NT2/D1 (cell line): ENCODE data around the gene PIK3C2G.
"Not testable (repeated sequence)": the region's sequence is repeated elsewhere in the genome, so short reads cannot be mapped to it uniquely, and the experiment has no call there.

Experiments used
- DNase-seq: peaks from one replicate; pipeline ENCODE4 v3.0.0-alpha.2; 2011; ENCODE audit warnings: low read depth, low spot score
- H3K27me3 ChIP-seq: 2 replicates; pipeline ENCODE4 v1.6.0; 2011; ENCODE audit warnings: mild to moderate bottlenecking; ENCODE audit not compliant: insufficient read length, insufficient read depth
- H3K36me3 ChIP-seq: 2 replicates; pipeline ENCODE4 v1.6.1; 2011; ENCODE audit warnings: mild to moderate bottlenecking, low read length, mixed read lengths; ENCODE audit not compliant: insufficient read depth, insufficient read length
- H3K4me1 ChIP-seq: 2 replicates; pipeline ENCODE4 v1.5.1; 2011; ENCODE audit not compliant: insufficient read depth, insufficient read length
- H3K4me3 ChIP-seq: 2 replicates; pipeline ENCODE4 v1.5.1; 2011; ENCODE audit warnings: low read depth; ENCODE audit not compliant: insufficient read length
- H3K9ac ChIP-seq: 2 replicates; pipeline ENCODE4 v1.6.0; 2011; ENCODE audit warnings: low read depth; ENCODE audit not compliant: insufficient read length
- H3K9me3 ChIP-seq: 2 replicates; pipeline ENCODE4 v1.5.1; 2011; ENCODE audit warnings: mild to moderate bottlenecking, low read length; ENCODE audit not compliant: insufficient read depth
- SUZ12 ChIP-seq: IDR thresholded peaks from 2 replicates; pipeline ENCODE4 v1.6.1; 2011; ENCODE audit not compliant: insufficient read length, insufficient read depth; ENCODE audit errors: extremely low read depth
- YY1 ChIP-seq: IDR thresholded peaks from 2 replicates; pipeline ENCODE4 v1.6.1; 2011; ENCODE audit not compliant: insufficient read length, insufficient read depth
- ZNF274 ChIP-seq: IDR thresholded peaks from 2 replicates; pipeline ENCODE4 v1.6.1; 2011; ENCODE audit warnings: mild to moderate bottlenecking, low read depth, low read length

The PIK3C2G gene

GRCh38 chr12:18676141-18676540, 414.8 kb downstream of the PIK3C2G start:
- H3K9me3 ChIP-seq: no peaks in the 10 kb centered on the region
- H3K36me3 ChIP-seq: no peaks in the 10 kb centered on the region
- no peaks in the 10 kb centered on the region for H3K27me3 ChIP-seq
- H3K9ac ChIP-seq: no peak overlapping the region
- no peak for DNase-seq
- no peak overlapping the region for H3K4me3 ChIP-seq
- H3K4me1 ChIP-seq: no peaks in the 10 kb centered on the region
- TF ChIP-seq SUZ12 (no peak), YY1 (no peak), ZNF274 (no peak)

DNA sequence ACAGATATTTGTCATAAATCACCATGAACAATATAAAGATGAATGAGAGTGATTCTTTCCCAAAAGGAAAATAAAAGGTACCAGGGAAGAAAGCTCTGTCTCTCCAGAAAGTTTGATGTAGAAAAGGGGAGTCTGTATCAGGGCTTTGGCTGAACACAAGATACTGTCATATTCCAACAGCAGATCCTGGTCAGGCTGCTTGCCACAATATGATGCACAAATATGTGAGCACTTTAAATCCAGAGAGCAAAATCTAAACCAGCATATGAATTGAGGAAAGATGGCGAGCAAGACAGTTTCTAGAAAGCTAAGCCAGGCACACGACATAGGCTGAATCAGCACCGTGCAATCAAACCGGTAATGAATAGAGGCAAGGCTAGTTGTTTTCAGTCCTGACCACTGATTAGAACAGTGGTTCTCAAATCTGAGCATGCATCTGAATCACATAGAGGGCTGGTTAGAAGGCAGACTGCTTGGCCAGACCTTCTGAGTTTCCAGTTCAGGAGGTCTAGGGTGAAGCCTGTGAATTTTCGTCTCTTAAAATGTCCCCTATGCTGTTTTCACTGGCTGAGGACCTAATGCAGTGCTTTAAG, 415.8 kb downstream of the PIK3C2G start:
- H3K36me3 ChIP-seq: no peaks in the 10 kb centered on the region
- H3K9ac ChIP-seq: no peak overlapping the region
- H3K9me3 ChIP-seq: no peaks in the 10 kb centered on the region
- TF ChIP-seq SUZ12 (no peak), YY1 (no peak), ZNF274 (no peak)
- DNase-seq: no peak
- no peaks in the 10 kb centered on the region for H3K27me3 ChIP-seq
- no peak overlapping the region for H3K4me3 ChIP-seq
- no peaks in the 10 kb centered on the region for H3K4me1 ChIP-seq

- peak; percentile 92 for DNase-seq
- Histone ChIP-seq H3K27me3 (no peaks in the 10 kb centered on the region), H3K4me3 (no peak overlapping the region), H3K4me1 (no peaks in the 10 kb centered on the region), H3K9me3 (no peaks in the 10 kb centered on the region), H3K9ac (no peak overlapping the region), H3K36me3 (no peaks in the 10 kb centered on the region)
- TF ChIP-seq ZNF274: no peak
- TF ChIP-seq YY1: no peak
- no peak for TF ChIP-seq SUZ12
Measured at GRCh38 chr12:18681818-18682217, 420.5 kb downstream of the PIK3C2G start.

DNA sequence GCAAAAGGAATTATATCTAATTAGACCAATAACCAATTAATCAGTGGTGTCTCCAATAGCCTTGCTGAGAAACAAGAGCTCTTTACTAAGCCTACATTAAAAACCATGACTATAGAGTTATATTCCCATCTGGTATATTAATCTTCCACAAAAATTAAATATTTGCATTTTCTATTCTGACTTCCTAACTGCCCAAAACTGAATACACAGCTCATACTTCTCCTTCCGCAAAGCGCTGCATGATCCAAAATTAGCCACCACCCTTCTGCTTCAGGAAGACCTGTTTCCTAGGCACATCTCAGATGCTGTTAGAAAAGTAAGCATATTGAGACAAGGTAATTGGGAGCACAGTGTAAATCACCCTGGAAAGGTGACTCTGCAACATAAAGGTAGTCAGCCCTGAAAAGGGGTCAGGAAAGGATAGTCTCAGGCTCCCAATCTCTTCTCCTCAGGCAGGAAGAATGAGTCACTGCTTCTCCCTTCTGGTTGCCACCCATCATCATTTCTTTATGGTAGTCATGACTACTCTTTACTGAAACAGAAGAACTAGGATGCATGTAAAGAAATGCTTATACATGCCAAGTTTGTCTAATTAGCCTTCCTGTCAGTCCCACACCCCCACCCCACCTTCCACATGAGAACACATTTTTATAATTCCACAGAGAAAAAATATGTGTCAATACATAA, 422.2 kb downstream of the PIK3C2G start:
- H3K27me3 ChIP-seq: no peaks in the 10 kb centered on the region
- no peaks in the 10 kb centered on the region for H3K36me3 ChIP-seq
- TF ChIP-seq YY1: no peak
- no peak overlapping the region for H3K4me3 ChIP-seq
- no peak overlapping the region for H3K9ac ChIP-seq
- H3K9me3 ChIP-seq: no peaks in the 10 kb centered on the region
- no peaks in the 10 kb centered on the region for H3K4me1 ChIP-seq
- peak; percentile 42 for DNase-seq

GRCh38 chr12:18684430-18684829, 423.1 kb downstream of the PIK3C2G start:
- no peak overlapping the region for H3K9ac ChIP-seq
- no peaks in the 10 kb centered on the region for H3K4me1 ChIP-seq
- DNase-seq: no peak
- no peaks in the 10 kb centered on the region for H3K9me3 ChIP-seq
- TF ChIP-seq YY1 (no peak), ZNF274 (no peak), SUZ12 (no peak)
- no peak overlapping the region for H3K4me3 ChIP-seq
- H3K27me3 ChIP-seq: no peaks in the 10 kb centered on the region
- no peaks in the 10 kb centered on the region for H3K36me3 ChIP-seq

- H3K4me1 ChIP-seq: no peaks in the 10 kb centered on the region
- no peak for DNase-seq
- no peaks in the 10 kb centered on the region for H3K36me3 ChIP-seq
- H3K27me3 ChIP-seq: no peaks in the 10 kb centered on the region
- H3K9me3 ChIP-seq: no peaks in the 10 kb centered on the region
- H3K4me3 ChIP-seq: no peak overlapping the region
- H3K9ac ChIP-seq: no peak overlapping the region
- TF ChIP-seq YY1 (no peak), SUZ12 (no peak), ZNF274 (no peak)
Measured at GRCh38 chr12:18689771-18690170, 428.5 kb downstream of the PIK3C2G start.

DNA sequence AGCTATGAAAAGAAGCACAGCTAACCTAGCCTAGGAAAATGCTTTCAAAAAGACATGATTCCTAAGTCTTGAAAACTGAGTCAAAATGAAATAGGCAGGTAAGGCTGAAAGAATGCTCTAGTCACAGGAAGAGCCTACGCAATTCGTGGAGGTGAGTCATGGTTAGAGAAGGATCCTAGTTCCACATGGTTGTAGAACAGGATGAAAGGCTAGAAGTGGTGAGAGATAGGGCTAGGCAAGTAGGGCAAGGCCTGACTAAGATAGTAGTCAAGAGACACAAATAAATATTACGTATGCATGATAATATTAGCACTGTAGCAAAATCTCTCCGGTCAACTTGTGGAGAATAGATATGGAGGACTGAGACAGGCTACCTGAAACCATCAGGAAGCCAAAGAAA, 429.3 kb downstream of the PIK3C2G start:
- Histone ChIP-seq H3K9ac (no peak overlapping the region), H3K4me3 (no peak overlapping the region), H3K9me3 (no peaks in the 10 kb centered on the region), H3K4me1 (no peaks in the 10 kb centered on the region), H3K36me3 (no peaks in the 10 kb centered on the region), H3K27me3 (no peaks in the 10 kb centered on the region)
- TF ChIP-seq YY1 (no peak), ZNF274 (no peak), SUZ12 (no peak)
- peak; percentile 20 for DNase-seq

DNA sequence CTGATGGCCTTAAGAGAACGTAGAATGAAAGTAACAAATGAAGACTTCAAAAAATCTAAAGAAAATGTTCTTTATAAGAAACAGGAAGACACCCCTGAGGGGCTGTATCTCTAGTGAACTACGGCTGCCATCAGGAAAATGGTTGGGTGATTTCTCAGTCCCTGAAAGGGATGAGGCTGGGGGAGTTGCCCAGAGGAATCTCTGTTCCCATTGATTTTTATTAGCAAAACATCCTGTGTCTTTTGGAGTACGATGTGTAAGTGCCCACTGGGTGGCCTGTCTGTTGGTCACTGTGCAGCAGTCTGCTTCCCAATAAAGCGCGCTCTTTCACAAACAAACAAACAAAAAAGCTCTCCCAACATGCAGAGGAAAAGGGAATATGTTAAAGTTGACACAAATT, 432.7 kb downstream of the PIK3C2G start:
- H3K9ac ChIP-seq, DNase-seq, H3K9me3 ChIP-seq, H3K36me3 ChIP-seq, H3K4me3 ChIP-seq, H3K4me1 ChIP-seq, H3K27me3 ChIP-seq: not testable (repeated sequence)
